ENCODE results near the gene GPR84. TPM values are rescaled to one million over a fixed set of nuclear protein-coding genes. Genes with fewer than 3 reads are reported as not detected.

GPR84 gene
- total and polyA plus RNA-seq, 2 of the 13 experiments (the other 11 are each of a cell fraction or from before 2014, with no cell fraction given): not detected

DNA sequence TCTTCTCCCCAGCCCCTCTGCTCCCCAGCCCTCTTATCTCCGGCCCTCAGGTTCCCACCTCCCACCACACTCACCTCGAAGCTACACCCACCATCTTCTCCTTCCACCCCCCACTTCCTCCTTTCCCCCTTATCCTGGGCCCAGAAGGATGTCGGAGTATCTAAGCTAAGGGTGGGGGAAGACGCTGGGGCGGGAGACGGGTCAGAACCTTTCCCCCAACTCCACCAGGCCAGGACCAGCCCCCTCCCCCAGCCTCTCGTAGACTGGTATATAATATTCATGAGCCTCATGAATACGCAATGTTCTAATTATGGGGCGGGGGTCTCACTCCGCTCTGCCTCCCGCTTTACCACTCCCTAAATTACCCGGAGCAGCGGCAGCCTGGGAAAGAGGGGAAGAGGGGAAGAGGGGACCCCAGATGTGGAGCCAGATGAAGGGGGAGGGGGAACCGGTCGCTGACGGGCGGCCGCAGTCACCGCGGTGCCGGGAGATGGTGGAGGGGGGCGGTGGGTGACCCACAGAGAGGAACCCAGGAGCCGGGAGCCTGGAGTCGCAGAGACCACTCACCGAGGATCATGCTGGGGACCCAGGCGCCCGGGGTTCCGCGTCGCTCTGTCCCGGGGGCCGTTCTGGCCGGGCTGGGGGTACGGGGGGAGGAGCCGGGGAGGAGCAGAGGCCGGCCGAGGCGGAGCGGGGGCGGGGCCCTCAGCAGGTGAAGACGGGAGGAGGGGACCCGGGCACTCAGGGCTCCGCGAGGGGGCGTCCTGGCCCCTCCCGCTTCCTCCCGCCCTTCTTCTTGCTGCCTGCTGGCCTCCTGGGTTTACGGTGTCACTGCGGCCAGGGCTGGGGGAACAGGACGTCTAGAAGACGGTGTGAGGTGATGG lies 26.6 kb upstream of the GPR84 start (continued):
- TF ChIP-seq EHMT2 (IDR thresholded peaks at IDR 0.05; ENCODE audit: borderline replicate concordance, low read depth, low read length) (no peak), ZNF446 (CRISPR knock-in tag; IDR thresholded peaks at IDR 0.05) (no peak), ZFAT (CRISPR knock-in tag; conservative IDR thresholded peaks at IDR 0.05) (no peak), ARHGAP35 (CRISPR knock-in tag; IDR thresholded peaks at IDR 0.05; ENCODE audit: borderline replicate concordance) (no peak), KLF13 (CRISPR knock-in tag; IDR thresholded peaks at IDR 0.05) (no peak), HHEX (CRISPR knock-in tag; IDR thresholded peaks at IDR 0.05) (no peak)
- TF ChIP-seq, protein P1, sequence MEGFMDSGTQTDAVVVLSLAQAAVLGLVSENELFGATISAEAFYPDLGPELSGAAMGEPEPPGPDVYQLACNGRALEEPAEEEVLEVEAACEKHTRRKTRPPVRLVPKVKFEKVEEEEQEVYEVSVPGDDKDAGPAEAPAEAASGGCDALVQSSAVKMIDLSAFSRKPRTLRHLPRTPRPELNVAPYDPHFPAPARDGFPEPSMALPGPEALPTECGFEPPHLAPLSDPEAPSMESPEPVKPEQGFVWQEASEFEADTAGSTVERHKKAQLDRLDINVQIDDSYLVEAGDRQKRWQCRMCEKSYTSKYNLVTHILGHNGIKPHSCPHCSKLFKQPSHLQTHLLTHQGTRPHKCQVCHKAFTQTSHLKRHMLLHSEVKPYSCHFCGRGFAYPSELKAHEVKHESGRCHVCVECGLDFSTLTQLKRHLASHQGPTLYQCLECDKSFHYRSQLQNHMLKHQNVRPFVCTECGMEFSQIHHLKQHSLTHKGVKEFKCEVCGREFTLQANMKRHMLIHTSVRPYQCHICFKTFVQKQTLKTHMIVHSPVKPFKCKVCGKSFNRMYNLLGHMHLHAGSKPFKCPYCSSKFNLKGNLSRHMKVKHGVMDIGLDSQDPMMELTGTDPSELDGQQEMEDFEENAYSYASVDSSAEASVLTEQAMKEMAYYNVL (CRISPR knock-in tag; IDR thresholded peaks at IDR 0.05; ENCODE audit: borderline replicate concordance): no peak
- TF ChIP-seq, protein P2, sequence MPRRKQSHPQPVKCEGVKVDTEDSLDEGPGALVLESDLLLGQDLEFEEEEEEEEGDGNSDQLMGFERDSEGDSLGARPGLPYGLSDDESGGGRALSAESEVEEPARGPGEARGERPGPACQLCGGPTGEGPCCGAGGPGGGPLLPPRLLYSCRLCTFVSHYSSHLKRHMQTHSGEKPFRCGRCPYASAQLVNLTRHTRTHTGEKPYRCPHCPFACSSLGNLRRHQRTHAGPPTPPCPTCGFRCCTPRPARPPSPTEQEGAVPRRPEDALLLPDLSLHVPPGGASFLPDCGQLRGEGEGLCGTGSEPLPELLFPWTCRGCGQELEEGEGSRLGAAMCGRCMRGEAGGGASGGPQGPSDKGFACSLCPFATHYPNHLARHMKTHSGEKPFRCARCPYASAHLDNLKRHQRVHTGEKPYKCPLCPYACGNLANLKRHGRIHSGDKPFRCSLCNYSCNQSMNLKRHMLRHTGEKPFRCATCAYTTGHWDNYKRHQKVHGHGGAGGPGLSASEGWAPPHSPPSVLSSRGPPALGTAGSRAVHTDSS (CRISPR knock-in tag; conservative IDR thresholded peaks at IDR 0.05): no peak
